NCI-H526 treated with DMSO at 0.1 percent for 48 hours (cell line): Measurements from ENCODE around the gene CLSTN2.

Experiments
- DNase-seq: peaks from one replicate; lab custom pipeline; 2025; lab: John Stamatoyannopoulos, UW

CLSTN2 gene

DNA sequence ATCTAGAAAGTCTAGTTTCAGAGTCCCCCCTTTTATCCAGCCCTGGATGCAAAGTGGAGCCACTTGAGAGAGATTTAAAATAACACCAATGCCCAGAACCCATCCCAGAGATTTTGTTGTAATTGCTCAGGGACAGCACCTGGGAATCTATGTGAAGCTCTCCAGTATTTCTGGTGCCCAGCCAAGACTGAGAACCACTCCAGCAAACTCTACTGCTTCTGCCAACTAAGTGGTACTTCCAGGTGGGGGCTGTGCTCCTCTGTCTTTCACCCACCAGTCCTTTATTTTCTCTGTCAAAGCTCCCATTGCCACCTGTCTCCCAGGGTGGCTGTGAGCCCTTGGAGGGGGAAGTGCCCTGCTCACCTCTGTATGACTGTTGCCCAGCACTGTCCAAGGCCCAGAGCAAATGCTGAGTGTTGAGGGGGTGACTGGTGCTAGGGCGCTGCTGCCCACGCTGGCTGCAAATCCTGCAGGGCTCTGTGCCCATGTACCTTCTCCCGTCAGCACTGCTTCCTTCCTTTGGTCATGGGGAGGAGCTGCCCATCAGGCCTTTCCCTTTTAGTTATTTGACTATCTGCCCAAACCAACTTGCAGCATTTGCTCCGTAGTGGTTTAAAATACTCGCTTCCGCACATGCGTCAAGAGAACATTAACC lies 9.4 kb downstream of the CLSTN2 start:
- DNase-seq: no peak

DNA sequence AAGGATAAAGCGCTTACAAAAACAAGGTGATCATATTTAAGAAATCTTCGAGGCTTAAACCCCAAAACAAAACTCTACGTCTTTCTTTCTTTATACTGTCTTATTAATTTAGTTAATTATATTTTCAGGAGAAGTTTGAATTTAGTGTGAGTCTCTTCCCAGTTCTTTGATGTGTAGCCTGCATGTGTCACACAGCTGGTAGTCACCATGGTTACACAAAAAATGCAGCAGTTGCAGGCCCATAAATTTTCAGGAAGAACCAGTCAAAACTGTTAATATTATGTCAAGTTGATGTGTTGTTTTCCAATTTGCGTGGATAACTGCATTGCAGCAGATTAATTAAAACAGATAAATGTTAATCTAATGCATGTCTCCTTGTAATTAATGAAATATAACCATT lies 10.4 kb downstream of the CLSTN2 start:
- no peak for DNase-seq

- no peak for DNase-seq
These were observed 11.0 kb downstream of the CLSTN2 start for GRCh38 chr3:139945942-139946341.

DNA sequence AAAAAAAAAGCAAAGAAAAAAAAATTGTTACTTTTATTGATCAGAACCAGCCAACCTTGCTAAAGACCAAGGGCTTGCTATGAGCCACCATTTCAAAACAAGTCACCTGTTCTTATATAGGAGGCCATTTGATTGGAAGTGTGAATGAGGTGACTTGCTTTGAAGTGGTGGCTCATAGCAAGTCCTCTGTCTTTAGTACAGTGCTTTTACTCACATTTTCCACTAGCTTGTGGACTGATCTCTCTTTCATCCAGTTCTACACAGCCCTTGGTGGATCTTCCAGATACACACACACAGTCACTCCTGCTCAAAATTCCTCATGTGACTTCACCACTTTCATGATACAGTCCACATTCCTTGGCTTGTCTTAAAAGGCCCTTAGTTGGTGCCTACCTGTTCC lies 13.5 kb downstream of the CLSTN2 start:
- DNase-seq: no peak

- DNase-seq: no peak
These were observed 13.9 kb downstream of the CLSTN2 start for GRCh38 chr3:139948898-139949297.

DNA sequence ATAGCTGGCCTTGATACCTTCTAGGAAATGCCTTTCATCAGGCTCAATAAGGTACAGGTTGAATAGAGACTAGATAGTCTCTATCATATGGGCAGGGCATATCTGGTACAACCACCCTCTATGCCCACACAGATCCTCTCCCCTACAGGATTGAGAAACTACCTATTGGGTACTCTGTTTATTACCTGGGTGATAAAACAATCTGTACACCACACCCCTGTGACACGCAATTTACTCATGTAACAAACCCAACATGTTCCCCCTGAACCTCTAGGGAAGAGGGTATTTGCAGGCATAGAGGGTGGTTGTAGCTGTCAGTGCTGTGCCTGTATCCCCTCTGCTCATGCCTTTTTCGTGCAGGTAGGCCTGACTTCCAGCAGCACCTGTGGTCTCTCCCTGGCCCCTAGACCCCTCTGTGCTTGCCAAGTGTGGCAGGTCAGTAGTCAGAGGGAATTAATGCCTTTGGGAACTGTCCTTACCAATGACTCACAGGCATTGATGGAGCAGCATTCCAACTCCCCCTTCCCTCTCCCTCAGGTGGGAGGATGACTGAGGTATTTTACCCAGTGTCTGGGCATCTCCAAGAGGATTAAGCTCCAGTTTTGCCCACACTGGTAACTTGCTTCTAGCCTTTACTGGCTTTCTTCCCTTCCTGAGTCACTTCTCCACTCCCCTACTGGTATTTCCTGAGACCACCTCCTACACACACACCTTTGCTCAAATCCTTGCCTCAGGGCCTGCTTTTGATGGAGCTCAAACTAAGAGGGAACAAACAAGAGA lies 18.3 kb downstream of the CLSTN2 start:
- DNase-seq: no peak

DNA sequence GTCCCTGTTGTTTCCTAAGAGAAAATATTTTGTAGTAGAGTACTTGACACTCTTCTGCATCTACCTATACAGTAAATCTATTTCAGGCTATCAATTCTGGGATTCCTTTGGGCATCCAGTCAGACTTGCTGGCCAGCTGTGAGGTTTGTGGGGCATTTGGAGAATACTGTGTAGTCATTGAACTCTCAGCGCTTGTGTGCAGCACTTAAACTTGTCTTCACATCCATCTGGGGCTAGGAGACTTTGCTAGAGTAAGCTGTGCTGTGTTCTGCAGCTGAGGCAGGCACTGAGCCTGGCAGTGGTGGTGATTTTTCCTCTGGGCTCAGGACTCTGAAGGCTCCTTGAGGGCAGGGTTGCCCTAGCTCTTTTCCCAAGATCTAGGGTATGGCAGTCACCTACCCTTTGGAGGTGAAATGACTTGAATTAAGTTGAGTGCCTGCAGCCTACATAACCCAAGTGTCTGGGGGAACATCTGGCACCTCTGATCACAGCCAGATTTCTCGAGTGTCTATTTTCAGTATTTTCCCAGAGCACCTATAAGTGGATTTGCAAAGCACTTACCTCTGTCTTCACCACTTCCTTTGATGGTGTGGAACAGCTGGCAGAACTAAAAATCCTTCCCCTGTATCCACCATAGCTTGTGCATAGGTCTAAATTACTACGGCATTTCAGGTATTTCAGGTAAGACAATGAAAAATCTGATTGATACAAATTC lies 19.3 kb downstream of the CLSTN2 start:
- DNase-seq: no peak

- DNase-seq: no peak
These were observed 22.9 kb downstream of the CLSTN2 start for GRCh38 chr3:139957844-139958243.

GRCh38 chr3:139969386-139969785 lies 34.4 kb downstream of the CLSTN2 start:
- DNase-seq: no peak

- DNase-seq: no peak
These were observed 35.5 kb downstream of the CLSTN2 start for GRCh38 chr3:139970526-139970925.

DNA sequence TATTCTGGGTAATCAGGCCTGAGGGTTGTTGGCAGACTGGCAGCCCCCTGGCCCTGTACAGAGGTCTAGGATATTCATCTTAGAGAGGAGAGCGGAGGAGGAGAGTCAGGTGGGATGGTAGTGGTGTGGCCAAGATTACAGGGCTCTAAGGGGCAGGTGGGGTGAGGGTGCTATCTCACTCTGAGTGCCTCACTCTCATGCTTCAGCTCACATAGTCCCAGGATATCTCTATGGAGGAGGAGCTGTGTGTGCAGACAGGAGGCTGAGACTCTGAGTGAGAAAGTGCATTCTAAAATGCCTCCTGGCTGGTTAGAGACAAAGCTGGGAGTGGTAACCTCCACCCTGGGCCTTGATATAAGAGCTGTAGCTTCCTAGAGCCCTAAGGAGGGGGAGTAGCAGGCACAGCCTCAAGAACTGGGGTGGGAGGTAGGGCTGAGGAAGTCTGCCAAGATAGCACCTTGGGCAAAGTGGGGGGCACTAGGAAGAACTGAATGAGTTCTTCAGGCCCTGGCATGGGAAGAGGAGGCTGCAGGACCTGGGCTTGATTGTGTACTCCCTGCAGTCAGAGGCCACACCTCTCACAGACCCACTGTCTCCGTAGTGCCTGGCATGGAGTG lies 39.9 kb downstream of the CLSTN2 start:
- DNase-seq: no peak

GRCh38 chr3:139975594-139976365 lies 40.8 kb downstream of the CLSTN2 start:
- no peak for DNase-seq

- no peak for DNase-seq
These were observed 44.0 kb downstream of the CLSTN2 start for GRCh38 chr3:139978966-139979365.

DNA sequence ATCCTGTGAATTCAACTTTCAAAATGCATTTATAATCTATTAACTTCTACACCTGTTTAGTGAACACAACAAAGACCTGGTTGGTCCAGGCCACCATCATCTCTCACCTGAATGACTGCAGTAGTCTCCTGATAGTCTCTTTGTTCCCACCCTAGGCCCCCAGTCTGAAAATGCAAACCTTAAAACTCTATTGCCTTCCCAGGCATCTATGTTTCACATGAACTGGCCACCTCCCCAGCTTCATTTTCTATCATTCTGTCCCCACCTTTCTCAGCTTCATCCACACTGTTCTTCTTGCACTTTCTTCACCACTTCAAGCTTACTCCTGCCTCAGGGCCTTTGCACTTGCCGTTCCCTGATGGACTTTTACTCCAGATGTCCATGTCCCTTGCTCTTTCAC lies 45.0 kb downstream of the CLSTN2 start:
- DNase-seq: no peak

GRCh38 chr3:139982404-139982803 lies 47.4 kb downstream of the CLSTN2 start:
- no peak for DNase-seq

DNA sequence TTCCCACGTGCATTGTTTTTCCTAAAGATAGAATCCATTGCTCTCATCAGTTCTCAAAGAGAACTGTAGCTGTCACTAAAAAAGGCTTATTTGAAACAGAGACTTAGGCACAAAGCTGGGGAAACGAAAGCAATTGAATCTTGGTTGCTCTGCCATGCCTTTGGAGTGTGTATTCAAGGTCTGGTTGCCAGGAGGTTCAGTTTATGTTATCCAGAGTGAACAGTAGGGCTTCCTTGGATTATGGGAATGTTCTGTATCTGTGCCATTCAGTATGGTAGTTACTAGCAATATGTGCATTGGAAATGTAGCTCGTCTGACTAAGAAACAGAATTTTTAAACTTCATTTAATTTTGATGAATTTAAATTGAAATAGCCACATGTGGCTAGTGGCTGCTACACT lies 50.6 kb downstream of the CLSTN2 start:
- DNase-seq: no peak

- DNase-seq: no peak
These were observed 52.9 kb downstream of the CLSTN2 start for GRCh38 chr3:139987908-139988307.

DNA sequence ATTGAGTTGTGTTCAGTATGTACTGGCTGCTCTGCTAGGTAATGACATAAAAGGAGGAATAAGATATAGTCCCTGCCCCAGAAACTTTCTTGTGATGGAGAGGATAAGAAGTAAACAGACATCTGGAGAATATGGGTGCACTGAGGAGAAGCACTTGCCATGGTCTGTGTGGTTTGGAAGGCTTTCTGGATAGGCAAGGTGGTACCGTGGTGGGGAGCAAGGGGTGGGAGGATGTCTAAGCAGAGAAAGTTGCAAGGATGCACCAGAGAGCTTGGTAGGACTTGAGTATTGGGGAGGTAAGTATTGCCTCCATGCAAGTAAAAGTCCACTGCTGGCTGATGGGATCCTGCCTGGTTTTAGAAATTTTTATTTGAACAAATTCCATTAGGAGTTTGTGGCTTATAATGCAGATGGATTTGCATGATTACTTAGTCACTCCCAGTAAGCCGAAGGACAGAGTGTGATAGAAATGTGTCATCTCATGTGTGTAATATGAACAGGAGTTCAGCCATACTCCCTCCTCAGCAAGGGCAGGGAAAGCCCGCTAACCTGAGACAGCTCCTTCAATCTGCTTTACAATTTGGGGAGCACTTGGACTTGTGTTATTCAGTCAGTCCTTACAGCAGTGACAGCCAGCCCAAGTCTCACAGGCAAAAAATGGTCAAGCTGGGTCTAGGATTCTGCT lies 53.6 kb downstream of the CLSTN2 start:
- no peak for DNase-seq

- DNase-seq: no peak
These were observed 59.9 kb downstream of the CLSTN2 start for GRCh38 chr3:139994891-139995290.

GRCh38 chr3:140004271-140004670 lies 69.3 kb downstream of the CLSTN2 start:
- no peak for DNase-seq

- no peak for DNase-seq
These were observed 71.3 kb downstream of the CLSTN2 start for GRCh38 chr3:140006331-140006730.
